ENCODE measurements around the gene MAGI3. TPM values are rescaled to one million over a fixed set of nuclear protein-coding genes. Genes with fewer than 3 reads are reported as not detected.
"Not testable (repeated sequence)": the region's sequence is repeated elsewhere in the genome, so short reads cannot be mapped to it uniquely, and the experiment has no call there.

Gene MAGI3
- total RNA-seq, 3 donors from 2014 or later = 48.6 to 65.4 (median 62.9) TPM

DNA sequence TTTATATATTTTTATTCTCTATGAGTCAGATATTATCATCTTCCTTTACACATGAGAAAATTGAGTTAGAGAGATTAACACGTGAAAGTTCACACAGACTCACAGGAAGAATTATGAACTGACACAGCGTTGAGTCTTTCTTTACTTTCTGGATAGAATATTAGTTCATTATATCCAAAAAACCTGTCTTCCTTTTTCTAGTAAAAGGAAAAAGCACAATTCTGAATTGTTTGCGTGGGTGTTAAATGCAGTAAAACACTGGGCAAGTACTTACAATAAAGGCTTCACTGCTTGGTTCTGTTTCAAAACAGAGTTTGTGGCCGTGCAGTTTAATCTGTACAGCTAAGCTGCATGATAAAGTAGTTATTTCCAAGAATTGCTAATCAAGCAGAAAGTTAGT, 10.8 kb downstream of the MAGI3 start:
- no peak for TF ChIP-seq CTCF (IDR thresholded peaks at IDR 0.05)
- H3K4me1 ChIP-seq (ENCODE audit: low read depth) = no peaks in the 10 kb centered on the region
- no peak for ATAC-seq

GRCh38 chr1:113401728-113402127, 11.4 kb downstream of the MAGI3 start:
- ATAC-seq (no peak), DNase-seq (no peak)
- Histone ChIP-seq H3K9me3 (no peaks in the 10 kb centered on the region), H3K4me1 (ENCODE audit: low read depth) (no peaks in the 10 kb centered on the region), H3K36me3 (ENCODE audit: low read depth) (no peaks in the 10 kb centered on the region), H3K4me3 (no peak overlapping the region)
- intact Hi-C loops (cut with DNase I, micrococcal nuclease) = no loop called here
- TF ChIP-seq CTCF (IDR thresholded peaks at IDR 0.05) = no peak

More for the DNA sequence above, 10.8 kb downstream of the MAGI3 start:
- H3K36me3 ChIP-seq (ENCODE audit: low read depth) = no peaks in the 10 kb centered on the region
- DNase-seq = no peak
- no peaks in the 10 kb centered on the region for H3K9me3 ChIP-seq
- no peak overlapping the region for H3K4me3 ChIP-seq
- intact Hi-C loops (cut with DNase I, micrococcal nuclease) = no loop called here

- no peaks in the 10 kb centered on the region for H3K36me3 ChIP-seq (ENCODE audit: low read depth)
- no peak for DNase-seq
- no peak for ATAC-seq
- no peaks in the 10 kb centered on the region for H3K4me1 ChIP-seq (ENCODE audit: low read depth)
- TF ChIP-seq CTCF (IDR thresholded peaks at IDR 0.05) = no peak
- H3K4me3 ChIP-seq = no peak overlapping the region
- intact Hi-C loops (cut with DNase I, micrococcal nuclease) = no loop called here
- no peaks in the 10 kb centered on the region for H3K9me3 ChIP-seq
Measured at GRCh38 chr1:113403065-113403464, 12.8 kb downstream of the MAGI3 start.

GRCh38 chr1:113405573-113405972, 15.3 kb downstream of the MAGI3 start:
- TF ChIP-seq CTCF (IDR thresholded peaks at IDR 0.05) = no peak
- H3K4me1 ChIP-seq (ENCODE audit: low read depth) = no peaks in the 10 kb centered on the region
- H3K36me3 ChIP-seq (ENCODE audit: low read depth) = no peaks in the 10 kb centered on the region
- no peak for ATAC-seq
- intact Hi-C loops (cut with DNase I, micrococcal nuclease) = no loop called here
- DNase-seq = no peak
- H3K4me3 ChIP-seq = no peak overlapping the region
- no peaks in the 10 kb centered on the region for H3K9me3 ChIP-seq

GRCh38 chr1:113406149-113406548, 15.8 kb downstream of the MAGI3 start:
- ATAC-seq; H3K36me3 ChIP-seq (ENCODE audit: low read depth); H3K4me1 ChIP-seq (ENCODE audit: low read depth); H3K4me3 ChIP-seq; intact Hi-C loops (cut with DNase I, micrococcal nuclease); H3K9me3 ChIP-seq; DNase-seq: not testable (repeated sequence)

DNA sequence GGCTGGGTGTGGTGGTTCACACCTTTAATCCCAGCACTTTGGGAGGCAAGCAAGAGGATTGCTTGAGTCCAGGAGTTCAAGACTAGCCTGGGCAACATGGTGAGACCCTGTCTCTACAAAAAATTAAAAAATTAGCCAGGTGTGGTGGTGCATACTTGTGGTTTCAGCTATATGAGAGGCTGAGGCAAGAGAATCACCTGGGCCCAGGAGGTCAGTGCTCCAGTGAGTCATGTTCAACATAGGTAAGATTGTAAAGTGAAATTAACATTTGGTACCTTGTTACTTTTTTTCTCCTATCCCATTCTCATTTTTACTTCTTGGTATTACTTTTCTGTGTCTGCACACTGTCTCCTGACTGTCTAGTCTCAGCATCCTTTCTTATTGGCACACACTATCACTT, 19.0 kb downstream of the MAGI3 start:
- ATAC-seq = peak; percentile 50
- no peaks in the 10 kb centered on the region for H3K36me3 ChIP-seq (ENCODE audit: low read depth)
- TF ChIP-seq CTCF (IDR thresholded peaks at IDR 0.05) = no peak
- no peak overlapping the region for H3K4me3 ChIP-seq
- intact Hi-C loops (cut with DNase I, micrococcal nuclease) = no loop called here
- no peaks in the 10 kb centered on the region for H3K4me1 ChIP-seq (ENCODE audit: low read depth)
- no peaks in the 10 kb centered on the region for H3K9me3 ChIP-seq
- no peak for DNase-seq

DNA sequence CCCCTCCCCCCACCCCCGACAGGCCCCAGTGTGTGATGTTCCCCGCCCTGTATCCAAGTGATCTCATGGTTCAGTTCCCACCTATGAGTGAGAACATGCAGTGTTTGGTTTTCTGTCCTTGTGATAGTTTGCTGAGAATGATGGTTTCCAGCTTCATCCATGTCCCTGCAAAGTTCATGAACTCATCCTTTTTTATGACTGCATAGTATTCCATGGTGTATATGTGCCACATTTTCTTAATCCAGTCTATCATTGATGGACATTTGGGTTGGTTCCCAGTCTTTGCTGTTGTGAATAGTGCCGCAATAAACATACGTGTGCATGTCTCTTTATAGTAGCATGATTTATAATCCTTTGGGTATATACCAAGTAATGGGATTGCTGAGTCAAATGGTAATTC, 21.7 kb downstream of the MAGI3 start:
- H3K4me3 ChIP-seq; ATAC-seq; DNase-seq; H3K9me3 ChIP-seq; H3K4me1 ChIP-seq (ENCODE audit: low read depth); H3K36me3 ChIP-seq (ENCODE audit: low read depth); intact Hi-C loops (cut with DNase I, micrococcal nuclease): not testable (repeated sequence)

Measured in mucosa of descending colon (tissue), 3 donors.